ENCODE data around the gene S100A6.
"Not testable (repeated sequence)": the region's sequence is repeated elsewhere in the genome, so short reads cannot be mapped to it uniquely, and the experiment has no call there.

The S100A6 gene

DNA sequence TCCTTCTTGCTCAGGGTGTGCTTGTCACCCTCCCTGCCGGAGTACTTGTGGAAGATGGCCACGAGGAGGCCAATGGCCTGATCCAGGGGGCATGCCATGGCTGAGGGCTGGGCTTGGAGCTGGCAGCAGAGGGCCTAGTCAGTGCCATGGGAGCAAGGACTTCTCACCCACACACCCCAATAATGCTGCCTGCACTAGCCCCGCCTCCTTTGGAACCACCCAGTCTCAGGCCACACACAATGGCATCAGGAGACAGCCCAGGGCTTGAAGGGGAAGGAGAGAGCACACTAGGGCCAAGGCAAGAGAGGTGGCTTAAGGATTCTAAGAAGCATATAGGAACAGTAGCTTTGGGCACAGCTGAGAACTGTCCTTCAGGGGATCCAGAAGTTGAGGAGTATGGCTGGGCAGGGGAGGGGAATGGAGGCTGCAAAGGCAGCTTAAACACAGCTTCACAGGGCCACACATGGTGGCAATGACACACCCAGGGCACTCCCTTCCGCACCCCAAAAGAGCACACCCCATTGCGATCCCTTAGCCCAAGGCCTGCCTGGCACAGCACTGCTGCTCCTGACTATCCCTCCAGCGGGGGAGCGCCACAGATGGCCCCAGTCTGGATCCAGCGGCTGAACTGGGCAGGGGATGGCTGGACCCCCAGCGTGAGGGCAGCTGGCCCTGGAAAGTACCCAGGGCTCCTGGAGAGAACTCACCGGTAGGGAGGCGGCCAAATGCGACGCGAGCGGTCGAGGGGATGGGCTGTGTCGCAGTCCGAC lies at the start of gene S100A6:
S100A6 (minus strand) TSS at position 750 of the 770 bp plus-strand sequence; CDS start at position 98, 652 bp downstream.
- TF ChIP-seq, protein P1, sequence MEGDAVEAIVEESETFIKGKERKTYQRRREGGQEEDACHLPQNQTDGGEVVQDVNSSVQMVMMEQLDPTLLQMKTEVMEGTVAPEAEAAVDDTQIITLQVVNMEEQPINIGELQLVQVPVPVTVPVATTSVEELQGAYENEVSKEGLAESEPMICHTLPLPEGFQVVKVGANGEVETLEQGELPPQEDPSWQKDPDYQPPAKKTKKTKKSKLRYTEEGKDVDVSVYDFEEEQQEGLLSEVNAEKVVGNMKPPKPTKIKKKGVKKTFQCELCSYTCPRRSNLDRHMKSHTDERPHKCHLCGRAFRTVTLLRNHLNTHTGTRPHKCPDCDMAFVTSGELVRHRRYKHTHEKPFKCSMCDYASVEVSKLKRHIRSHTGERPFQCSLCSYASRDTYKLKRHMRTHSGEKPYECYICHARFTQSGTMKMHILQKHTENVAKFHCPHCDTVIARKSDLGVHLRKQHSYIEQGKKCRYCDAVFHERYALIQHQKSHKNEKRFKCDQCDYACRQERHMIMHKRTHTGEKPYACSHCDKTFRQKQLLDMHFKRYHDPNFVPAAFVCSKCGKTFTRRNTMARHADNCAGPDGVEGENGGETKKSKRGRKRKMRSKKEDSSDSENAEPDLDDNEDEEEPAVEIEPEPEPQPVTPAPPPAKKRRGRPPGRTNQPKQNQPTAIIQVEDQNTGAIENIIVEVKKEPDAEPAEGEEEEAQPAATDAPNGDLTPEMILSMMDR (IDR thresholded peaks at IDR 0.05; ENCODE audit: low read depth, low read length, missing control alignments) = no peak
- peak within 1 kb of the TSS; percentile 82 for H3K4me3 ChIP-seq (ENCODE audit: low read depth, low read length)
- no peak for DNase-seq (ENCODE audit: low read depth)
- in situ Hi-C loops (cut with HindIII; ENCODE audit: low sequenced_read_pairs) = no loop called here

DNA sequence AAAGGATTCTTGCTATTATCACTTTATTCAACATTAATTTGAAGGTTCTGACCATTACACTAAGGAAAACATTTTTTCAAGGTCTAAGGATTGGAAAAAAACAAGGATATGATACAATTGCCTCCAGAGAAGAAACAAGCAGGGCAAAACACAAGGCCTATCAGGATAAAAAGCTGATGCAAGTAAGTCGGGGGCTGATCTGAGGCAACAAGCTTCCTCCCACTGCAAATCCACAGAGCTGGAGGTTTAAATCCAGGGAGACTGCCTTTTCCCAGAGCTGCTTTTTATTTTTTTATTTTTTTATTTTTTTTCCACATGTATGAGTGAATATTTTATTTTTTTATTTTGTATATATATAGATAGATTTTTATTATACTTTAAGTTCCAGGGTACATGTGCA lies 49.2 kb upstream of the S100A6 start:
- DNase-seq (ENCODE audit: low read depth) = no peak
- TF ChIP-seq, protein P1 (IDR thresholded peaks at IDR 0.05; ENCODE audit: low read depth, low read length, missing control alignments) = no peak
- no peak overlapping the region for H3K4me3 ChIP-seq (ENCODE audit: low read depth, low read length)
- in situ Hi-C loops (cut with HindIII; ENCODE audit: low sequenced_read_pairs) = no loop called here

DNA sequence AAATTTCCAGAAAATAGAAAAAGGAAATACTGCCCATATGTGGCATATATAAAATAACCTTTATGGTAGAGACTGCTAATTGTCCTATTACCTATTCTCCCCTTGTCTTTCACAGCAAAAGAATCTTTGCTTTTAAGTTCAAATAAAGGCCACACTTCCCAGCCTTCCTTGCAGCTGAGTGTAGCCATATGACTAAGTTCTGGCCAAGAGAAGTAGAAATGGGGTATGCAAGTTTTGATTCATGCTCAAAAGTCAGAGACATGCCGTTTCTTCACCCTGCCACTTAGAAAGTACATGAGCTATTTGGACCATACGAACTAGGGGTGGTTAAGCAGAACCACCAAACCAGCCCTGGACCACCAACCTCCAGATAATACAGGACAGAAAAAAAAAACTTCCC lies 48.2 kb upstream of the S100A6 start:
- DNase-seq (ENCODE audit: low read depth) = no peak
- no peak overlapping the region for H3K4me3 ChIP-seq (ENCODE audit: low read depth, low read length)
- TF ChIP-seq, protein P1 (IDR thresholded peaks at IDR 0.05; ENCODE audit: low read depth, low read length, missing control alignments) = no peak
- in situ Hi-C loops (cut with HindIII; ENCODE audit: low sequenced_read_pairs) = no loop called here

DNA sequence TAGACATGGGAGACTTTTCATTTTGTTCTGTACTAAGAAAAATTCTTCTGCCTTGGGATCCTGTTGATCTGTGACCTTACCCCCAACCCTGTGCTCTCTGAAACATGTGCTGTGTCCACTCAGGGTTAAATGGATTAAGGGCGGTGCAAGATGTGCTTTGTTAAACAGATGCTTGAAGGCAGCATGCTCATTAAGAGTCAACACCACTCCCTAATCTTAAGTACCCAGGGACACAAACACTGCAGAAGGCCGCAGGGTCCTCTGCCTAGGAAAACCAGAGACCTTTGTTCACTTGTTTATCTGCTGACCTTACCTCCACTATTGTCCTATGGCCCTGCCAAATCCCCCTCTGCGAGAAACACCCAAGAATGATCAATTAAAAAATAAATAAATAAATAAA lies 47.7 kb upstream of the S100A6 start:
- H3K4me3 ChIP-seq (ENCODE audit: low read depth, low read length); in situ Hi-C loops (cut with HindIII; ENCODE audit: low sequenced_read_pairs): not testable (repeated sequence)

DNA sequence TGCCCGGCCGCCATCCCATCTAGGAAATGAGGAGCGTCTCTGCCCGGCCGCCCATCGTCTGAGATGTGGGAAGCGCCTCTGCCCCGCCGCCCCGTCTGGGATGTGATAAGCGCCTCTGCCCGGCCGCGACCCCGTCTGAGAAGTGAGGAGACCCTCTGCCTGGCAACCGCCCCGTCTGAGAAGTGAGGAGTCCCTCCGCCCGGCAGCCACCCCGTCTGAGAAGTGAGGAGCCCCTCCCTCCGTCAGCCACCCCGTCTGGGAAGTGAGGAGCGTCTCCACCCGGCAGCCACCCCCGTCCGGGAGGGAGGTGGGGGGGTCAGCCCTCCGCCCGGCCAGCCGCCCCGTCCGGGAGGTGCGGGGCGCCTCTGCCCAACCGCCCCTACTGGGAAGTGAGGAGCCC lies 47.0 kb upstream of the S100A6 start:
- in situ Hi-C loops (cut with HindIII; ENCODE audit: low sequenced_read_pairs); H3K4me3 ChIP-seq (ENCODE audit: low read depth, low read length): not testable (repeated sequence)

More for the DNA sequence above, 47.7 kb upstream of the S100A6 start:
- DNase-seq (ENCODE audit: low read depth) = not testable (repeated sequence)

DNA sequence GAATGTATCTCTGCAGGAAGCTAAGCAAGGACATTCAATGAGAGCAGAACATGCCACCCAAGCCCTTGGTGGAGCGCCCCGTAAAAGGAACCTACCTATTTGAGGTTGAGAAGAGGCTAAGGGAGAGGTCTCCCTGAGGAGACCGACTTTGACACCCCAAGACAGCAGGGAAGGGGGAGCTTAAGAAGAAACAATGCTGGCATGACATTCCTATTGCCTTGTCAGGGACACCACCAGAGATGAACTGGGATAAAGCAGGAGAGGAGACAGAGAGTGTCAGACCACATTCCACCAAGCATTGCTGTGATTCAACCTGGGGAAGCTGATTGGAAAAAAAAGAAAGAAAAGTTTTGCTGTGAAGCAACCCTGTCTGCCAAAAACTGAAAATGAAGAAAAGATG lies 43.1 kb upstream of the S100A6 start:
- no peak for DNase-seq (ENCODE audit: low read depth)
- in situ Hi-C loops (cut with HindIII; ENCODE audit: low sequenced_read_pairs) = no loop called here
- TF ChIP-seq, protein P1 (IDR thresholded peaks at IDR 0.05; ENCODE audit: low read depth, low read length, missing control alignments) = no peak
- no peak overlapping the region for H3K4me3 ChIP-seq (ENCODE audit: low read depth, low read length)

More for the DNA sequence above, 47.0 kb upstream of the S100A6 start:
- DNase-seq (ENCODE audit: low read depth) = not testable (repeated sequence)

DNA sequence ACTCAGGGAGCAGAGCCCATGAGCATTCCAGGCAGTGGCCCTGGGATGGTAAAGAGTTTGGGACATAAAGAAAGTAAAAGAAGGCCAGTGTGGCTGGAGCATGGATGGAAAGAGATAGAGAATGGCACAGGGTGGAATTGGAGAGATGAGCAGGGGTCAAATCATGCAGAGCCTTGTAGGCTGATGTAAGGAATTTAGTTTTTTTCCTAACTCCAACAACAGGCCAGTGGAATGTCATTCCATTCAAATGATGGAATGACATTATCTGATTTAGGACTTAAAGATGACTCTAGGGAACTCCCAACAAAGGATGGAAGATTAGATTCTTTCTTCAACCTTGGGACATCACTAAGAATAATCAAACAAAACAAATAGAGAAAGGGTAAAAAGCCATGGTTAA lies 42.7 kb upstream of the S100A6 start:
- in situ Hi-C loops (cut with HindIII; ENCODE audit: low sequenced_read_pairs) = no loop called here
- TF ChIP-seq, protein P1 (IDR thresholded peaks at IDR 0.05; ENCODE audit: low read depth, low read length, missing control alignments) = no peak
- no peak overlapping the region for H3K4me3 ChIP-seq (ENCODE audit: low read depth, low read length)
- DNase-seq (ENCODE audit: low read depth) = no peak

Measured in astrocyte of the cerebellum (primary cell).